HCT116 (cell line): ENCODE data around the gene HBA2. TPM values are rescaled to one million over a fixed set of nuclear protein-coding genes. Genes with fewer than 3 reads are reported as not detected.

Experiments
- ATAC-seq: fragments of 200-7000 bp; cut with Tn5 transposase; 2 replicates; pipeline ENCODE4 v1.9.1; 2020; ENCODE audit warnings: mild to moderate bottlenecking, moderate library complexity
- BruUV-seq: library from RNA; stranded (reverse); fragments of 400-500 nt; replicated peaks from 2 replicates; lab custom pipeline; 2021; lab: Mats Ljungman, UMichigan
- CTCF ChIA-PET: fragments of 300-600 bp; sonication (Branson Sonifier 250); formaldehyde crosslinking; loops from one replicate; lab custom pipeline; 2021; ENCODE audit warnings: antibody characterized with exemption; lab: Charles Lee
- POLR2A ChIA-PET: fragments of 300-600, 350-600 bp; sonication (Branson Sonifier 250); formaldehyde crosslinking; loops from one replicate; lab custom pipeline; 2021; ENCODE audit warnings: antibody characterized with exemption; lab: Charles Lee
- RAD21 ChIA-PET, 2 experiments: fragments of 300-600 bp; sonication (Branson Sonifier 250); formaldehyde crosslinking; loops; one replicate each; lab custom pipeline; 2023; ENCODE audit warnings: low total read pairs in 2 of 2; ENCODE audit not compliant: uncharacterized antibody in 2 of 2, unreplicated experiment in 2 of 2, low non-redundant PET in 1 of 2; lab: Charles Lee
- DNase-seq: peaks from one replicate; pipeline ENCODE4 v3.0.0-alpha.2; 2010; ENCODE audit warnings: low read depth, low spot score
- H2AFZ ChIP-seq: fragments of 200-600 bp; shearing (Covaris generic), sonication (generic); 2 replicates; pipeline ENCODE4 v1.6.1; 2017; ENCODE audit warnings: low read depth, mixed run types, mixed read lengths, antibody characterized with exemption, low read length; ENCODE audit not compliant: poor library complexity, severe bottlenecking
- H3K27ac ChIP-seq: 2 replicates; pipeline ENCODE4 v1.5.1; 2012; ENCODE audit warnings: low read depth, low read length
- H3K27me3 ChIP-seq: fragments of 200-600 bp; sonication (generic); 2 replicates; pipeline ENCODE4 v1.6.1; 2016; ENCODE audit warnings: mixed run types, low read length, mixed read lengths; ENCODE audit not compliant: insufficient read depth
- H3K36me3 ChIP-seq, 2 experiments: fragments of 200-500 bp in 1 of 2; fragments of 200-600 bp in 1 of 2; sonication (Bioruptor generic) in 1 of 2; sonication (generic) in 1 of 2; 2 replicates each; pipeline versions ENCODE4 v1.5.1 to v1.6.1; 2014 to 2016; ENCODE audit warnings: low read length in 2 of 2, inconsistent platforms in 1 of 2, mixed read lengths in 1 of 2, mixed run types in 1 of 2; ENCODE audit not compliant: insufficient read depth in 2 of 2, control insufficient read depth in 1 of 2
- H3K4me1 ChIP-seq, 2 experiments: fragments of 200-600 bp in 1 of 2; sonication (generic) in 1 of 2; 2 replicates each; pipeline versions ENCODE4 v1.5.1 to v1.6.1; 2012 to 2017; ENCODE audit warnings: low read length in 2 of 2, inconsistent platforms in 1 of 2, mild to moderate bottlenecking in 1 of 2, mixed read lengths in 1 of 2, mixed run types in 1 of 2, moderate library complexity in 1 of 2; ENCODE audit not compliant: insufficient read depth in 2 of 2, control insufficient read depth in 1 of 2
- H3K4me2 ChIP-seq: fragments of 200-600 bp; sonication (generic); 2 replicates; pipeline ENCODE4 v1.6.1; 2017; ENCODE audit warnings: mixed run types, low read length, mixed read lengths
- H3K4me3 ChIP-seq, 2 experiments: fragments of 200-600 bp in 1 of 2; sonication (generic) in 1 of 2; replicated peaks in 1 of 2; 2 replicates each; pipeline ENCODE4 v1.5.1; 2011 to 2016; ENCODE audit warnings: low read length in 2 of 2, control low read depth in 1 of 2, low read depth in 1 of 2, mild to moderate bottlenecking in 1 of 2, mixed read lengths in 1 of 2, mixed run types in 1 of 2
- H3K79me2 ChIP-seq: fragments of 200-600 bp; sonication (generic); 2 replicates; pipeline ENCODE4 v1.6.1; 2017; ENCODE audit warnings: mild to moderate bottlenecking, mixed run types, low read length, moderate library complexity, mixed read lengths; ENCODE audit not compliant: insufficient read depth
- H3K9ac ChIP-seq: fragments of 200-600 bp; sonication (generic); 2 replicates; pipeline ENCODE4 v1.6.1; 2016; ENCODE audit warnings: low read length, mixed read lengths
- H3K9me2 ChIP-seq: fragments of 200-600 bp; sonication (generic), shearing (Covaris generic); 2 replicates; pipeline ENCODE4 v1.6.1; 2017; ENCODE audit warnings: mixed run types, mild to moderate bottlenecking, moderate library complexity; ENCODE audit not compliant: insufficient read depth
- H3K9me3 ChIP-seq, 2 experiments: fragments of 200-500 bp in 1 of 2; fragments of 200-600 bp in 1 of 2; sonication (Bioruptor generic) in 1 of 2; sonication (generic) in 1 of 2; 2 replicates each; pipeline ENCODE4 v1.6.1; 2014 to 2017; ENCODE audit warnings: low read length in 2 of 2, mixed read lengths in 2 of 2, inconsistent platforms in 1 of 2, low read depth in 1 of 2, mild to moderate bottlenecking in 1 of 2, mixed run types in 1 of 2, moderate library complexity in 1 of 2; ENCODE audit not compliant: control insufficient read depth in 1 of 2, insufficient read depth in 1 of 2
- H4K20me1 ChIP-seq: fragments of 200-600 bp; sonication (generic), shearing (Covaris generic); 2 replicates; pipeline ENCODE4 v1.6.1; 2017; ENCODE audit warnings: mixed run types, mild to moderate bottlenecking, moderate library complexity; ENCODE audit not compliant: insufficient read depth
- ATF3 ChIP-seq: IDR thresholded peaks from 2 replicates; pipeline ENCODE4 v1.6.1; 2012
- CBX3 ChIP-seq: IDR thresholded peaks from 2 replicates; pipeline ENCODE4 v1.6.1; 2012; ENCODE audit warnings: low read depth
- CEBPB ChIP-seq: IDR thresholded peaks from 2 replicates; pipeline ENCODE4 v1.6.1; 2012; ENCODE audit warnings: low read depth
- EGR1 ChIP-seq: IDR thresholded peaks from 2 replicates; pipeline ENCODE4 v1.6.1; 2012; ENCODE audit warnings: low read depth
- ELF1 ChIP-seq: IDR thresholded peaks from 2 replicates; pipeline ENCODE4 v1.6.1; 2012; ENCODE audit warnings: low read depth, borderline replicate concordance
- EZH2phosphoT487 ChIP-seq: fragments of 200-600 bp; IDR thresholded peaks from 2 replicates; pipeline ENCODE4 v1.6.1; 2018; ENCODE audit warnings: antibody characterized with exemption, borderline replicate concordance
- JUND ChIP-seq: IDR thresholded peaks from 2 replicates; pipeline ENCODE4 v1.6.1; 2012
- POLR2A ChIP-seq: IDR thresholded peaks from 2 replicates; pipeline ENCODE4 v1.7.0; 2011; ENCODE audit warnings: borderline replicate concordance; ENCODE audit not compliant: insufficient read depth, insufficient read length; ENCODE audit errors: extremely low read depth
- POLR2AphosphoS5 ChIP-seq: IDR thresholded peaks from 2 replicates; pipeline ENCODE4 v1.6.1; 2011; ENCODE audit warnings: mild to moderate bottlenecking, low read depth, low read length, moderate library complexity
- RAD21 ChIP-seq: IDR thresholded peaks from 2 replicates; pipeline ENCODE4 v1.6.1; 2012; ENCODE audit warnings: low read depth, mild to moderate bottlenecking
- SP1 ChIP-seq: IDR thresholded peaks from 2 replicates; pipeline ENCODE4 v1.6.1; 2012; ENCODE audit warnings: low read depth
- TCF7L2 ChIP-seq: IDR thresholded peaks from 2 replicates; pipeline ENCODE4 v1.7.0; 2011; ENCODE audit warnings: borderline replicate concordance, inconsistent platforms; ENCODE audit not compliant: insufficient read depth, insufficient read length; ENCODE audit errors: extremely low read depth
- ZFX ChIP-seq: fragments of 450-650 bp; IDR thresholded peaks from 2 replicates; pipeline ENCODE4 v1.6.1; 2017
- ZNF274 ChIP-seq: fragments of 200-500 bp; sonication (Bioruptor generic); IDR thresholded peaks from 2 replicates; pipeline ENCODE4 v1.6.1; 2014; ENCODE audit warnings: mild to moderate bottlenecking, low read depth, low read length, inconsistent platforms
- intact Hi-C: fragments of 100-400 bp; cut with micrococcal nuclease; formaldehyde crosslinking; loops from 2 replicates; pipeline ENCODE4 v1.10.0; 2022
- total RNA-seq: library from RNA; stranded (reverse); gene quantifications from one replicate; pipeline ENCODE4 v1.2.1, GENCODE V29; 2021; ENCODE audit not compliant: unreplicated experiment
- TF ChIP-seq, protein P1 (sequence below): IDR thresholded peaks from 2 replicates; pipeline ENCODE4 v1.6.1; 2011; ENCODE audit warnings: mild to moderate bottlenecking, low read length, moderate library complexity; ENCODE audit not compliant: insufficient replicate concordance; ENCODE audit errors: extremely low read depth
- TF ChIP-seq, protein P2 (sequence below), 3 experiments: fragments of 200-600 bp in 1 of 3; sonication (generic) in 1 of 3; IDR thresholded peaks in 2 of 3; conservative IDR thresholded peaks in 1 of 3; 2 replicates each; pipeline ENCODE4 v1.5.1; 2012 to 2017; ENCODE audit warnings: low read depth in 2 of 3, low read length in 2 of 3, antibody characterized with exemption in 1 of 3, borderline replicate concordance in 1 of 3, control low read depth in 1 of 3, mild to moderate bottlenecking in 1 of 3, mixed read lengths in 1 of 3, mixed run types in 1 of 3, moderate library complexity in 1 of 3; ENCODE audit not compliant: insufficient read depth in 1 of 3

The HBA2 gene
- total RNA-seq, 1 experiment from 2014 or later, result 3.0 TPM

- no peak for ATAC-seq
- ChIA-PET CTCF (no interaction called here), RAD21 (no interaction called here), POLR2A (no interaction called here)
- Histone ChIP-seq H3K4me3 (no peak overlapping the region), H3K9ac (no peak overlapping the region), H3K27ac (no peak overlapping the region), H3K79me2 (no peaks in the 10 kb centered on the region), H4K20me1 (no peaks in the 10 kb centered on the region), H3K9me2 (no peaks in the 10 kb centered on the region), H3K27me3 (no peaks in the 10 kb centered on the region), H3K4me1 (peaks cover 0 to 5% of the 10 kb centered on the region in 2 experiments; a peak in 1 of 4 replicates), H3K36me3 (no peaks in the 10 kb centered on the region), H3K9me3 (no peaks in the 10 kb centered on the region), H2AFZ (no peak overlapping the region), H3K4me2 (no peak overlapping the region)
- no peak for TF ChIP-seq EZH2phosphoT487
- TF ChIP-seq CBX3, result no peak
- TF ChIP-seq JUND, result no peak
- TF ChIP-seq RAD21, result no peak
- TF ChIP-seq, protein P1, sequence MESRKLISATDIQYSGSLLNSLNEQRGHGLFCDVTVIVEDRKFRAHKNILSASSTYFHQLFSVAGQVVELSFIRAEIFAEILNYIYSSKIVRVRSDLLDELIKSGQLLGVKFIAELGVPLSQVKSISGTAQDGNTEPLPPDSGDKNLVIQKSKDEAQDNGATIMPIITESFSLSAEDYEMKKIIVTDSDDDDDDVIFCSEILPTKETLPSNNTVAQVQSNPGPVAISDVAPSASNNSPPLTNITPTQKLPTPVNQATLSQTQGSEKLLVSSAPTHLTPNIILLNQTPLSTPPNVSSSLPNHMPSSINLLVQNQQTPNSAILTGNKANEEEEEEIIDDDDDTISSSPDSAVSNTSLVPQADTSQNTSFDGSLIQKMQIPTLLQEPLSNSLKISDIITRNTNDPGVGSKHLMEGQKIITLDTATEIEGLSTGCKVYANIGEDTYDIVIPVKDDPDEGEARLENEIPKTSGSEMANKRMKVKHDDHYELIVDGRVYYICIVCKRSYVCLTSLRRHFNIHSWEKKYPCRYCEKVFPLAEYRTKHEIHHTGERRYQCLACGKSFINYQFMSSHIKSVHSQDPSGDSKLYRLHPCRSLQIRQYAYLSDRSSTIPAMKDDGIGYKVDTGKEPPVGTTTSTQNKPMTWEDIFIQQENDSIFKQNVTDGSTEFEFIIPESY, result no peak
- no peak for TF ChIP-seq ZNF274
- TF ChIP-seq CEBPB, result no peak
- no peak for TF ChIP-seq ELF1
- TF ChIP-seq ATF3, result no peak
- TF ChIP-seq EGR1, result no peak
- no peak for TF ChIP-seq TCF7L2
- TF ChIP-seq, protein P2, sequence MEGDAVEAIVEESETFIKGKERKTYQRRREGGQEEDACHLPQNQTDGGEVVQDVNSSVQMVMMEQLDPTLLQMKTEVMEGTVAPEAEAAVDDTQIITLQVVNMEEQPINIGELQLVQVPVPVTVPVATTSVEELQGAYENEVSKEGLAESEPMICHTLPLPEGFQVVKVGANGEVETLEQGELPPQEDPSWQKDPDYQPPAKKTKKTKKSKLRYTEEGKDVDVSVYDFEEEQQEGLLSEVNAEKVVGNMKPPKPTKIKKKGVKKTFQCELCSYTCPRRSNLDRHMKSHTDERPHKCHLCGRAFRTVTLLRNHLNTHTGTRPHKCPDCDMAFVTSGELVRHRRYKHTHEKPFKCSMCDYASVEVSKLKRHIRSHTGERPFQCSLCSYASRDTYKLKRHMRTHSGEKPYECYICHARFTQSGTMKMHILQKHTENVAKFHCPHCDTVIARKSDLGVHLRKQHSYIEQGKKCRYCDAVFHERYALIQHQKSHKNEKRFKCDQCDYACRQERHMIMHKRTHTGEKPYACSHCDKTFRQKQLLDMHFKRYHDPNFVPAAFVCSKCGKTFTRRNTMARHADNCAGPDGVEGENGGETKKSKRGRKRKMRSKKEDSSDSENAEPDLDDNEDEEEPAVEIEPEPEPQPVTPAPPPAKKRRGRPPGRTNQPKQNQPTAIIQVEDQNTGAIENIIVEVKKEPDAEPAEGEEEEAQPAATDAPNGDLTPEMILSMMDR (IDR thresholded peaks at IDR 0.05 in 2 of 3, conservative IDR thresholded peaks at IDR 0.05 in 1 of 3; ENCODE audit: borderline replicate concordance in 1 of 3, insufficient read depth in 1 of 3, low read depth in 2 of 3, low read length in 2 of 3), result no peak
- TF ChIP-seq SP1, result no peak
- no peak for TF ChIP-seq ZFX
- no peak for TF ChIP-seq POLR2AphosphoS5
- TF ChIP-seq POLR2A, result no peak
- no TSS peak for BruUV-seq
- DNase-seq, result no peak
- intact Hi-C loops, result no loop called here
These were observed 6.8 kb downstream of the HBA2 start for GRCh38 chr16:179211-180092.
